Fibroblast of the conjunctiva (primary cell): ENCODE measurements around the gene KIAA1958.
"Not testable (repeated sequence)": the region's sequence is repeated elsewhere in the genome, so short reads cannot be mapped to it uniquely, and the experiment has no call there.

Experiments
- DNase-seq: peaks from one replicate; pipeline ENCODE4 v3.0.0-alpha.2; 2010; ENCODE audit warnings: low read depth

Gene KIAA1958

GRCh38 chr9:112555101-112555643 lies 68.5 kb downstream of the KIAA1958 start:
- no peak for DNase-seq

- DNase-seq, result no peak
Measured at GRCh38 chr9:112555844-112556482, 69.3 kb downstream of the KIAA1958 start.

- DNase-seq, result no peak
Measured at GRCh38 chr9:112556497-112557442, 70.1 kb downstream of the KIAA1958 start.

GRCh38 chr9:112558476-112558875 lies 71.8 kb downstream of the KIAA1958 start:
- no peak for DNase-seq

- no peak for DNase-seq
Measured at GRCh38 chr9:112558978-112559377, 72.4 kb downstream of the KIAA1958 start.

- no peak for DNase-seq
Measured at GRCh38 chr9:112559629-112560413, 73.2 kb downstream of the KIAA1958 start.

- no peak for DNase-seq
Measured at GRCh38 chr9:112562235-112562958, 75.8 kb downstream of the KIAA1958 start.

GRCh38 chr9:112569186-112569585 lies 82.6 kb downstream of the KIAA1958 start:
- DNase-seq, result peak; percentile 85

GRCh38 chr9:112570671-112571167 lies 84.1 kb downstream of the KIAA1958 start:
- peak; percentile 26 for DNase-seq

GRCh38 chr9:112571624-112572355 lies 85.2 kb downstream of the KIAA1958 start:
- DNase-seq, result no peak

- DNase-seq, result no peak
Measured at GRCh38 chr9:112572416-112572815, 85.8 kb downstream of the KIAA1958 start.

- no peak for DNase-seq
Measured at GRCh38 chr9:112574008-112574407, 87.4 kb downstream of the KIAA1958 start.

GRCh38 chr9:112575107-112575506 lies 88.5 kb downstream of the KIAA1958 start:
- no peak for DNase-seq

- DNase-seq, result no peak
Measured at GRCh38 chr9:112581469-112582176, 95.0 kb downstream of the KIAA1958 start.

GRCh38 chr9:112582371-112583262 lies 96.0 kb downstream of the KIAA1958 start:
- no peak for DNase-seq

- no peak for DNase-seq
Measured at GRCh38 chr9:112586599-112587155, 100.0 kb downstream of the KIAA1958 start.

- DNase-seq, result not testable (repeated sequence)
Measured at GRCh38 chr9:112591875-112592274, 105.2 kb downstream of the KIAA1958 start.

- DNase-seq, result no peak
Measured at GRCh38 chr9:112599732-112600131, 113.1 kb downstream of the KIAA1958 start.

GRCh38 chr9:112601636-112602035 lies 115.0 kb downstream of the KIAA1958 start:
- no peak for DNase-seq
